Neutrophil (primary cell): ENCODE results near the gene POFUT2.

Experiments
- H3K27ac ChIP-seq: fragments of 200-600 bp; sonication (generic); 2 replicates; pipeline ENCODE4 v1.5.1; 2016; ENCODE audit warnings: mild to moderate bottlenecking, moderate library complexity
- H3K27me3 ChIP-seq: fragments of 200-600 bp; sonication (generic); 2 replicates; pipeline ENCODE4 v1.6.0; 2016; ENCODE audit warnings: mild to moderate bottlenecking
- H3K36me3 ChIP-seq: fragments of 200-600 bp; sonication (generic); 2 replicates; pipeline ENCODE4 v1.5.1; 2017
- H3K4me1 ChIP-seq, 2 experiments: fragments of 200-600 bp in 1 of 2; sonication (generic) in 1 of 2; 1 replicate in 1 of 2; 2 replicates in 1 of 2; pipeline versions ENCODE4 v1.5.1 to v1.6.1; 2013 to 2016; ENCODE audit warnings: low read depth in 1 of 2, low read length in 1 of 2, mild to moderate bottlenecking in 1 of 2, moderate library complexity in 1 of 2; ENCODE audit not compliant: control insufficient read depth in 1 of 2, insufficient read depth in 1 of 2
- H3K4me3 ChIP-seq, 2 experiments: fragments of 200-600 bp in 1 of 2; sonication (generic) in 1 of 2; 1 replicate in 1 of 2; 2 replicates in 1 of 2; pipeline ENCODE4 v1.5.1; 2013 to 2016; ENCODE audit warnings: low read depth in 1 of 2, low read length in 1 of 2, mild to moderate bottlenecking in 1 of 2, moderate library complexity in 1 of 2
- H3K9me3 ChIP-seq: fragments of 200-600 bp; sonication (generic); 2 replicates; pipeline ENCODE4 v1.5.1; 2016
- TF ChIP-seq, protein P1 (sequence below): fragments of 200-600 bp; sonication (generic); IDR thresholded peaks from 2 replicates; pipeline ENCODE4 v1.5.1; 2016; ENCODE audit warnings: antibody characterized with exemption

POFUT2 gene

DNA sequence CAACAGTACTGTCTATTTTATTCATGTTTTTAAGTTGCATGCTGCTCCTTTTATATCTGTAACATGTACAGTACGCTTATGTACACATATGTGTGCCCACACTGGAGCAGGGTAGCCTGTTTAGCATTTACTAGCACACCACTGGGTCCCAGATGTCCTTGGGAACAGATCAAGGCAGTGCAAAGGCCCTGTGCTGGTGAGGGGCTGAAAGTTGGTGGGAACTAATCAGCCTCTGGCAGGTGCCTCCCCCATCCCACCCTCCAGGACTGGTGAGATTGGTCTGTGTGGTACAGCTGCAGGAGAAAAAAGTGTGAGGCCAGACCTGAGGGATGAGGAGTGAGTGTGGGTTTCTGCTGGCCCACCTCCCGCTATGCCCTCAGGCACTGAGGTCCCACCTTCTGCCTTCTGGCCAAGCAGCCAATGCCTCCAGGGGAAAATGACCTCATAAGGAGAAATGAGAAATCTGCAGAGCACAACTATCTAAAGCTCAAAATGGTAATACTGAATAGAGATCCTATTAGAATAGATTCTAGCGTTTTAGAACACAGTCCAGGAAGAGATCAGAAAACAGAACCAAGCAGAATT lies 58.9 kb downstream of the POFUT2 start:
- H3K36me3 ChIP-seq, result no peaks in the 10 kb centered on the region
- no peaks in the 10 kb centered on the region for H3K9me3 ChIP-seq
- no peak overlapping the region for H3K27ac ChIP-seq
- no peak overlapping the region for H3K4me3 ChIP-seq
- TF ChIP-seq, protein P1, sequence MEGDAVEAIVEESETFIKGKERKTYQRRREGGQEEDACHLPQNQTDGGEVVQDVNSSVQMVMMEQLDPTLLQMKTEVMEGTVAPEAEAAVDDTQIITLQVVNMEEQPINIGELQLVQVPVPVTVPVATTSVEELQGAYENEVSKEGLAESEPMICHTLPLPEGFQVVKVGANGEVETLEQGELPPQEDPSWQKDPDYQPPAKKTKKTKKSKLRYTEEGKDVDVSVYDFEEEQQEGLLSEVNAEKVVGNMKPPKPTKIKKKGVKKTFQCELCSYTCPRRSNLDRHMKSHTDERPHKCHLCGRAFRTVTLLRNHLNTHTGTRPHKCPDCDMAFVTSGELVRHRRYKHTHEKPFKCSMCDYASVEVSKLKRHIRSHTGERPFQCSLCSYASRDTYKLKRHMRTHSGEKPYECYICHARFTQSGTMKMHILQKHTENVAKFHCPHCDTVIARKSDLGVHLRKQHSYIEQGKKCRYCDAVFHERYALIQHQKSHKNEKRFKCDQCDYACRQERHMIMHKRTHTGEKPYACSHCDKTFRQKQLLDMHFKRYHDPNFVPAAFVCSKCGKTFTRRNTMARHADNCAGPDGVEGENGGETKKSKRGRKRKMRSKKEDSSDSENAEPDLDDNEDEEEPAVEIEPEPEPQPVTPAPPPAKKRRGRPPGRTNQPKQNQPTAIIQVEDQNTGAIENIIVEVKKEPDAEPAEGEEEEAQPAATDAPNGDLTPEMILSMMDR, result no peak
- peaks cover 13% of the 10 kb centered on the region for H3K27me3 ChIP-seq
- no peaks in the 10 kb centered on the region for H3K4me1 ChIP-seq

GRCh38 chr21:45228171-45228641 lies 59.5 kb downstream of the POFUT2 start:
- H3K9me3 ChIP-seq, result no peaks in the 10 kb centered on the region
- H3K27ac ChIP-seq, result no peak overlapping the region
- H3K27me3 ChIP-seq, result peaks cover 7% of the 10 kb centered on the region
- TF ChIP-seq, protein P1, result no peak
- no peaks in the 10 kb centered on the region for H3K36me3 ChIP-seq
- H3K4me1 ChIP-seq, result no peaks in the 10 kb centered on the region
- no peak overlapping the region for H3K4me3 ChIP-seq

GRCh38 chr21:45227735-45228134 lies 60.0 kb downstream of the POFUT2 start:
- H3K9me3 ChIP-seq, result no peaks in the 10 kb centered on the region
- no peaks in the 10 kb centered on the region for H3K36me3 ChIP-seq
- TF ChIP-seq, protein P1, result no peak
- H3K27ac ChIP-seq, result no peak overlapping the region
- H3K27me3 ChIP-seq, result peaks cover 5% of the 10 kb centered on the region
- no peak overlapping the region for H3K4me3 ChIP-seq
- H3K4me1 ChIP-seq, result no peaks in the 10 kb centered on the region

- no peaks in the 10 kb centered on the region for H3K36me3 ChIP-seq
- TF ChIP-seq, protein P1, result no peak
- no peaks in the 10 kb centered on the region for H3K9me3 ChIP-seq
- H3K4me3 ChIP-seq, result no peak overlapping the region
- H3K4me1 ChIP-seq, result no peaks in the 10 kb centered on the region
- no peak overlapping the region for H3K27ac ChIP-seq
- H3K27me3 ChIP-seq, result no peaks in the 10 kb centered on the region
Measured at GRCh38 chr21:45226540-45227326, 61.0 kb downstream of the POFUT2 start.

- Histone ChIP-seq H3K27ac (no peak overlapping the region), H3K36me3 (no peaks in the 10 kb centered on the region), H3K9me3 (no peaks in the 10 kb centered on the region), H3K4me1 (no peaks in the 10 kb centered on the region), H3K27me3 (no peaks in the 10 kb centered on the region), H3K4me3 (no peak overlapping the region)
- TF ChIP-seq, protein P1, result no peak
Measured at GRCh38 chr21:45225741-45226327, 61.9 kb downstream of the POFUT2 start.
